ENCODE results near the gene ZNF311.

GRCh38 chr6:28978959-28979561 lies 26.1 kb downstream of the ZNF311 start:
- TF ChIP-seq CTCF (IDR thresholded peaks at IDR 0.05; ENCODE audit: poor library complexity): no peak
- TF ChIP-seq EZH2phosphoT487 (IDR thresholded peaks at IDR 0.05; ENCODE audit: low read depth, severe bottlenecking, unreplicated experiment): no peak

All from hepatocyte (in vitro differentiated cells).